ENCODE measurements around the gene OBP2B. TPM values are rescaled to one million over a fixed set of nuclear protein-coding genes. Genes with fewer than 3 reads are reported as not detected.
"Not testable (repeated sequence)": the region's sequence is repeated elsewhere in the genome, so short reads cannot be mapped to it uniquely, and the experiment has no call there.

OBP2B gene
- total RNA-seq, 1 experiment from 2014 or later = not detected

DNA sequence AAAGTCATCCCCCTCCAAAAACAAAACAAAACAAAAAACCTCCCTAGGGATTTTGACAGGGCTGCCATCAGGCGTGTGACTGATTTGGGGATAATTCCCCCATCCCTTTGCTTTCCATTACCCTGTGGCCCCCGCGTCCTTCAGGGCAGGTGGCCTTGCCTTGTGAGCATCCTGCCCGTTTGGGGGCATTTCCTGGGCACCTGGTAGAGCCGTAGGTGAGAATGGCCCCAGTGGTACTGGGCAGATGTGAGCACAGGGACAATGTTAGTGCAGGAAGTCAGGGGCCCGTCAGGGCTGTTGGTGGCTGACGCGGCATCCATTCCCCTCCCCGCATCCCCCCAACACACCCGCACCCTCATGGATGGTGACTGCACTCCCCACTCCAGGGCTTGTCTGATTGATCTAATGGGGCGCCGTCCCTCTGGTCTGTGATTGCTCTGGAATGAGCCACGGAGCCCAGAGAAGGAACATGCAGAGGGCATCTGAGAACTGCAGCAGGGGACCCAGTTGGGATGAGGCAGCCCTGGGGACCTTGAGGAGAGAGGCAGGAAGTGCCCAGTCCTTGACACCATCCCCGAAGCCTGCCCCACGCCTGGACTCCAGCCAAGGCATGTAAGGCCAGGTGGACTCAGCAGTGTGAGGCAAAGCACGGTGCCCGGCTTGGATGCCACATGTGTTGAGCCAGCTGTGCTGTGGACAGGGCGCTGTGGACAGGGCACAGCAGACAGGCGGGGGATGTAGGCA lies 27.4 kb upstream of the OBP2B start:
- not testable (repeated sequence) for H3K4me2 ChIP-seq (ENCODE audit: low read depth, low read length, poor library complexity, severe bottlenecking); H4K20me1 ChIP-seq (ENCODE audit: insufficient read depth, low read depth, low read length); H3K4me1 ChIP-seq (ENCODE audit: low read length); H3K9me3 ChIP-seq (ENCODE audit: low read length); H3K79me2 ChIP-seq (ENCODE audit: low read length); H3K9me2 ChIP-seq (replicated peaks; ENCODE audit: insufficient read depth, low read length); H3K4me3 ChIP-seq (ENCODE audit: low read length); H3K27ac ChIP-seq (ENCODE audit: low read length); DNase-seq; H3K27me3 ChIP-seq (ENCODE audit: low read length); H3K9ac ChIP-seq (ENCODE audit: low read length); H3K36me3 ChIP-seq (ENCODE audit: insufficient read depth, low read length); H2AFZ ChIP-seq (ENCODE audit: low read length)

DNA sequence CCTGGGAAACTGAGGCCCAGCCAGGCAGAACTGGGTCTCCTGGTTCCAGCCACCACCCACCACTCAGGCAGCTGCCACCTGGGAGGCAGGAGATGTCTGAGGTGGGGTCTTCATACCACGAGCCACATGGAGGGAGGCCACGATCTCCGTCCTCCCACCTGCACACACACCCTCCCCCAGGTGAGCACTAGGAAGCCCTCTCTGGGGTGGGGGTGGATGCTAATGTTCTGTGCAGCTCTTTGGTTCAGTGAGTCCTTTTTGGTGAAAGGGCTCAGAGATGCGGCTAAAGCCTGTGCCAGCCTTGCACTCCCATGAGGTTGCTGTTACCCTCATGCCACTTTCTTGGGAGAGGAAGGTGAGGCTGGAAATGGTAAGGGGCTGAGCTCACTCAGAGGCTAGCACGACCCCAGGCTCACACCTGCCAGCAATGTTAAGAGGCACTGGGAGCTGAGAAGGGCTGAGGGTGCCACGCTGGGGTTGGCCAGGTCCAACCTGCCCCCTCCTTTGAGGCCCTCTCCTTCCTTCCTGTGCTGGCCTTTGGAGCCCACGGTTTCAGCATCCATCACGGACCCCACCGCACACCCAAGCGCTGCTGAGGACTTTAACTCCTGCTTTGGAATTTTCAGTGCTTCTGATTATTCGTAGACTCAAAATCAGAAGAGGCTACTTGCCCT lies 26.6 kb upstream of the OBP2B start:
- Histone ChIP-seq H3K4me1 (ENCODE audit: low read length) (peaks cover 6% of the 10 kb centered on the region), H2AFZ (ENCODE audit: low read length) (no peak overlapping the region), H3K27ac (ENCODE audit: low read length) (no peak overlapping the region), H3K9me2 (replicated peaks; ENCODE audit: insufficient read depth, low read length) (no peaks in the 10 kb centered on the region), H3K36me3 (ENCODE audit: insufficient read depth, low read length) (no peaks in the 10 kb centered on the region), H4K20me1 (ENCODE audit: insufficient read depth, low read depth, low read length) (no peaks in the 10 kb centered on the region), H3K79me2 (ENCODE audit: low read length) (no peaks in the 10 kb centered on the region), H3K27me3 (ENCODE audit: low read length) (no peaks in the 10 kb centered on the region), H3K9ac (ENCODE audit: low read length) (no peak overlapping the region), H3K4me3 (ENCODE audit: low read length) (no peak overlapping the region), H3K9me3 (ENCODE audit: low read length) (no peaks in the 10 kb centered on the region), H3K4me2 (ENCODE audit: low read depth, low read length, poor library complexity, severe bottlenecking) (no peak overlapping the region)
- DNase-seq = no peak

DNA sequence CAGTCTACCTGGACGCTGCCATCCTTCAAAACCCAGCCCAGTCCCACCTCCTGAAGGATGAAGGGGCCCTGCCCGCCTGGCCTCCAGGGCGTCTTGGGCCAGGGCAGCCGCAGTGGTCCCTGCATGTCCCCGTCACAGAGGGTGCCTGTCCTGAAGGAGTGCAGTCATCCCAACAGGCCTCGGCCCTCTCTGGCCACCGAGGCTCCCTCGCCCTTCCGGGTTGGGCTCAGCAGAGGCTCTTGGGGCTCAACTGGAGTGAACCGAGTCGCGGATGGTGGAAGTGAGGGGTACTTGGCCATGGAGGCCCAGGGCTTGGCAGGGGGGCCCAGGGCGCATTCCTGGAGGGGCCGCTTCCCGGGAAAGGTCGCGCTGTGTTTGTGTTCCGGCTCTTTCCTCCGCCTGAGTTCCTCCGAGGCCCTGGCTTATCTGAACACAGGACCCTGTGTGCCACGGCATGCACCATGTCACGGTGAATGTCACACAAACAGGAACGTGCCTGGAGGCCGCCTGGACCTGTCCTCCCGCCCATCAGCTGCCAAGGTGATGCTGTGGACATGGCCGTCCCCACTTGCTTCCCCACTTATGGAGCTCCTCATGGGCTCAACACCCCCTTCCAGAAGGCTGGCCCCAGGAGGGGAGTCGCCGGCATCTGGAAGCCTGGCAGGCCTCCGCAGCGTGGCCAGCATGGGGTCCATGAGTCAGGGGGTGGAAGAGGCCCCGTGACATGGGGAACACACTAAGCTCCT lies 25.7 kb upstream of the OBP2B start:
- Histone ChIP-seq H3K4me2 (ENCODE audit: low read depth, low read length, poor library complexity, severe bottlenecking) (no peak overlapping the region), H2AFZ (ENCODE audit: low read length) (no peak overlapping the region), H3K4me3 (ENCODE audit: low read length) (no peak overlapping the region), H3K79me2 (ENCODE audit: low read length) (no peaks in the 10 kb centered on the region), H4K20me1 (ENCODE audit: insufficient read depth, low read depth, low read length) (no peaks in the 10 kb centered on the region), H3K9me3 (ENCODE audit: low read length) (no peaks in the 10 kb centered on the region), H3K36me3 (ENCODE audit: insufficient read depth, low read length) (no peaks in the 10 kb centered on the region), H3K27ac (ENCODE audit: low read length) (no peak overlapping the region), H3K27me3 (ENCODE audit: low read length) (no peaks in the 10 kb centered on the region), H3K9ac (ENCODE audit: low read length) (no peak overlapping the region), H3K9me2 (replicated peaks; ENCODE audit: insufficient read depth, low read length) (no peaks in the 10 kb centered on the region), H3K4me1 (ENCODE audit: low read length) (peaks cover 6% of the 10 kb centered on the region)
- no peak for DNase-seq

DNA sequence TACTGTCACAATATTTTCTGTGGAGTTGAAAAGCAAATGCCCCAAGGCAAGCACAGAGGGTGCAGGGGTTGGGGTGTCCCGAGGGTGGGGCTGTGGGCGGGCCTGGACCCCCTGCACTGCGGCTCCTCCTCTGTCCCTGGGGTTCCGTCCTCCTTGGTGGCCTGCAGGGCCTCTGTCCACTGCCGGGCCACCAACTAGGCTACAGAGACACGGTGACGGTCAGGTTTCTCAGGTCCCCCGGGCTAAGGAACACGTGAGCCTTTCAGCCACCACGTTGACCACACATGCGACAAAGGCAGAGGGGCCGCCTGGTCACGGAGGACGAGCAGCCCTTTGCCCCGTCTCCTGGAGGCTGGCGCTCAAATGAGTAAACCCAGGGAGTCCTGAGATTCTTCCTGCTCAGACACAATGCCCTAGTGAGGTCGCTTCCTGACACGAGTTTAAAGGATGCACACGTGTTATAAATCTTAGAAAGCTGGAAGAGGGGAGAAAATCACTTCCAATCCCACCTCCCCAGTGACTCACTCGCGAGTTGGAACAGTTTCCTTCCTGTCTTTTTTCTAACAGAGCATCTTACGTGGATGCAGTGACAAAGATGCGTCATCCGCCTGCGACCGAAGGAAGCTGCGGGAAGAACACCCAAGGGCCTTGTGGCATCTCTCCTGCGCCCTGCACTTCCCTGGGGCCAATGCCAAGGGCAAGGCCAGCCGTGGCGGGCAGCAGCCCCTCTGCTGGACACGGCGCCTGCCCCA lies 24.8 kb upstream of the OBP2B start:
- H2AFZ ChIP-seq (ENCODE audit: low read length) = no peak overlapping the region
- no peaks in the 10 kb centered on the region for H3K27me3 ChIP-seq (ENCODE audit: low read length)
- no peaks in the 10 kb centered on the region for H3K36me3 ChIP-seq (ENCODE audit: insufficient read depth, low read length)
- H4K20me1 ChIP-seq (ENCODE audit: insufficient read depth, low read depth, low read length) = no peaks in the 10 kb centered on the region
- H3K9me3 ChIP-seq (ENCODE audit: low read length) = no peaks in the 10 kb centered on the region
- DNase-seq = no peak
- H3K9me2 ChIP-seq (replicated peaks; ENCODE audit: insufficient read depth, low read length) = no peaks in the 10 kb centered on the region
- H3K4me3 ChIP-seq (ENCODE audit: low read length) = no peak overlapping the region
- peaks cover 4% of the 10 kb centered on the region for H3K4me1 ChIP-seq (ENCODE audit: low read length)
- H3K4me2 ChIP-seq (ENCODE audit: low read depth, low read length, poor library complexity, severe bottlenecking) = no peak overlapping the region
- H3K9ac ChIP-seq (ENCODE audit: low read length) = no peak overlapping the region
- H3K27ac ChIP-seq (ENCODE audit: low read length) = no peak overlapping the region
- H3K79me2 ChIP-seq (ENCODE audit: low read length) = no peaks in the 10 kb centered on the region

DNA sequence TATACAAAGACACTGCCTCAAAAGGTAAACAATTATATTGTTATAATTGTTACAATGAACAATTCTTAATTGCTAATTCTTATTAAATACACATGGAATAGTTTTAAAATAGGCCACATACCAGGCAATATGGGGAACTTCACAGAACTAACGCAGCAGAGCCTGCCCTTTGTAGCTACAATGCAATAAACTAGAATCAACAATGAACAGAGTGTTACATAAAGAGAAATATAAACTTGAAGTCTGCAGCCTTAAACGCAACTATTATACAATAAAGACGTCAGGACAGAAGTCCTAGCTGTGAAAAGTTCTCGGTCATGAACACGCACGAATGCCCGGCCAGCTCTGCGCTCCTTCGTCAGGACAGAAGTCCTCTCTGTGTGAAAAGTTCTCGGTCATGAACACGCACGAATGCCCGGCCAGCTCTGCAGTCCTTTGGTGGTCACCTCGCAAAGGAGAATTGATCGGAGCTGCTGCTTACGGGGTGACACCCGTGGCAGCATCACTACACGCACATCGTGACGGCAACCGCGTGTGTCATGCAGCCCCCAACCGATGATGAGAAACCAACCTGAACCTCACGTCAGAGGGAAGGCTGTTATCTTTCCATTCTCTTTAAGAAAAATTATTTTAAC lies 23.0 kb upstream of the OBP2B start:
- DNase-seq; H3K4me3 ChIP-seq (ENCODE audit: low read length); H3K9me2 ChIP-seq (replicated peaks; ENCODE audit: insufficient read depth, low read length); H3K9me3 ChIP-seq (ENCODE audit: low read length); H3K4me2 ChIP-seq (ENCODE audit: low read depth, low read length, poor library complexity, severe bottlenecking); H4K20me1 ChIP-seq (ENCODE audit: insufficient read depth, low read depth, low read length); H2AFZ ChIP-seq (ENCODE audit: low read length); H3K4me1 ChIP-seq (ENCODE audit: low read length); H3K79me2 ChIP-seq (ENCODE audit: low read length); H3K27ac ChIP-seq (ENCODE audit: low read length); H3K36me3 ChIP-seq (ENCODE audit: insufficient read depth, low read length); H3K27me3 ChIP-seq (ENCODE audit: low read length); H3K9ac ChIP-seq (ENCODE audit: low read length): not testable (repeated sequence)

DNA sequence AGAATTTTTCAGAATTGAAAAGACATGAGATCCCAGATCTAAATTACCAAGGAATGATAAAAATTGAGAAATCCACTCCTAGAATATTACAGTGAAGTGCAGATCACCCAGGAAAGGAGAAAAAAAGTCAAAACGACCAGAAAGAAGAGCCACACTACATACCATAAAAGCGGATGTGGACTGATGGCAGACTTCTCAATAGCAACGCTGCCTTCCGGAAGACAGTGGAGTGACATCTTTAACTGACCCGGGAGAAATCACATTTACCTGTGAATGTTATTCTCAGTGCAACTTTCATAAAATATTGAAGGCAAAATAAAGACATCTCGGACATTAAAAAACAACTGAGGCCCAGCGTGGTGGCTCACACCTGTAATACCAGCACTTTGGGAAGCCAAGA lies 21.5 kb upstream of the OBP2B start:
- not testable (repeated sequence) for H3K9ac ChIP-seq (ENCODE audit: low read length); H3K27ac ChIP-seq (ENCODE audit: low read length); H4K20me1 ChIP-seq (ENCODE audit: insufficient read depth, low read depth, low read length); H3K4me2 ChIP-seq (ENCODE audit: low read depth, low read length, poor library complexity, severe bottlenecking); H3K4me1 ChIP-seq (ENCODE audit: low read length); H3K4me3 ChIP-seq (ENCODE audit: low read length); H3K79me2 ChIP-seq (ENCODE audit: low read length); H3K9me3 ChIP-seq (ENCODE audit: low read length); H3K27me3 ChIP-seq (ENCODE audit: low read length); DNase-seq; H3K9me2 ChIP-seq (replicated peaks; ENCODE audit: insufficient read depth, low read length); H3K36me3 ChIP-seq (ENCODE audit: insufficient read depth, low read length); H2AFZ ChIP-seq (ENCODE audit: low read length)

- DNase-seq = no peak
- H2AFZ ChIP-seq (ENCODE audit: low read length) = no peak overlapping the region
- H4K20me1 ChIP-seq (ENCODE audit: insufficient read depth, low read depth, low read length) = no peaks in the 10 kb centered on the region
- no peak overlapping the region for H3K4me3 ChIP-seq (ENCODE audit: low read length)
- H3K4me2 ChIP-seq (ENCODE audit: low read depth, low read length, poor library complexity, severe bottlenecking) = no peak overlapping the region
- H3K9ac ChIP-seq (ENCODE audit: low read length) = no peak overlapping the region
- no peaks in the 10 kb centered on the region for H3K79me2 ChIP-seq (ENCODE audit: low read length)
- no peak overlapping the region for H3K27ac ChIP-seq (ENCODE audit: low read length)
- H3K9me3 ChIP-seq (ENCODE audit: low read length) = no peaks in the 10 kb centered on the region
- H3K36me3 ChIP-seq (ENCODE audit: insufficient read depth, low read length) = no peaks in the 10 kb centered on the region
- H3K9me2 ChIP-seq (replicated peaks; ENCODE audit: insufficient read depth, low read length) = no peaks in the 10 kb centered on the region
- no peaks in the 10 kb centered on the region for H3K27me3 ChIP-seq (ENCODE audit: low read length)
- no peaks in the 10 kb centered on the region for H3K4me1 ChIP-seq (ENCODE audit: low read length)
Measured at GRCh38 chr9:133230093-133230492, 21.0 kb upstream of the OBP2B start.

All from Karpas-422 (cell line).